Activated CD4-positive, alpha-beta T cell treated with anti-CD3 and anti-CD28 coated beads for 1 hour (primary cell): Measurements from ENCODE around the gene GDNF.
"Not testable (repeated sequence)": the region's sequence is repeated elsewhere in the genome, so short reads cannot be mapped to it uniquely, and the experiment has no call there.

Experiments
- DNase-seq: peaks from one replicate; pipeline ENCODE4 v3.0.0-alpha.2; 2020

Gene GDNF

GRCh38 chr5:37812365-37812764, 27.5 kb downstream of the GDNF start:
- no peak for DNase-seq

DNA sequence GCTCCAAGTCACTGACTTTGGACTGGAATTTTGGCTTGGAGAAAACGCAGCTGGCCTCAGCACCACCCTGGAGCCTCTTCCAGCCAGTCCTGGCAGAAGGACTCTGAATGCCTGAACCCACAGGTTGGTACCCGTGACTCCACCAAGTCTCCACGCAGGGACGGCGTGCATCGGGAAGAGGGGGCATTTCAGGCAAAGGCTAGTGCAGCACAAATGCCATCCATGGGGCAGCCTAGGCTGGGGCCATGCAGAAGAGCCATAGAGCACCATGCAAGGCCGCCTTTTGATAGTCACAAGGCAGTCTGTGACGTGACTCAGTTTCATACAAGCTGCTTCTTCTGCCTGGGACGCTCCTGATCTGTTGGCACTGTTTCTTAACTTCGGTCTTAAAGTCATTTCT, 28.0 kb downstream of the GDNF start:
- no peak for DNase-seq

GRCh38 chr5:37810311-37810710, 29.5 kb downstream of the GDNF start:
- DNase-seq = no peak

DNA sequence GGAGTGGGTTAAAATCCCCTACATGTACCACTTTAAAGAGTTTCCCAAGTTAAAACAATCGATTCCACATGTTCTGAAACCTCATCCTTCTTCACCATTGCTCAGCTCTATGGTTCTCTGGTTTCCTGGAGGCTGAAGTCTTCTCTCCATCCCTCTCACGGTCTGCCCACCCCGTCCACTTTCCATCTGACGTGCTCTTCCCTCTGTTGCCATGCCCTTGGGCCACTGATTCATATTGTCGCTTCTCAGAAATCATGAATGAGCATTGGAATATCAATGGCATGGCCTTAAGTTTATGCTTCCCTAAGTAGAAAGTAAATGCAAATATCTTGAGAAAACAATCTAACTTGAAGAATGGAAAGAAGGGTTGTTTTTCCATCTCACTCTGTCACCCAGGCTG, 30.9 kb downstream of the GDNF start:
- no peak for DNase-seq

- DNase-seq = no peak
These were observed 32.1 kb downstream of the GDNF start for GRCh38 chr5:37807621-37808301.

DNA sequence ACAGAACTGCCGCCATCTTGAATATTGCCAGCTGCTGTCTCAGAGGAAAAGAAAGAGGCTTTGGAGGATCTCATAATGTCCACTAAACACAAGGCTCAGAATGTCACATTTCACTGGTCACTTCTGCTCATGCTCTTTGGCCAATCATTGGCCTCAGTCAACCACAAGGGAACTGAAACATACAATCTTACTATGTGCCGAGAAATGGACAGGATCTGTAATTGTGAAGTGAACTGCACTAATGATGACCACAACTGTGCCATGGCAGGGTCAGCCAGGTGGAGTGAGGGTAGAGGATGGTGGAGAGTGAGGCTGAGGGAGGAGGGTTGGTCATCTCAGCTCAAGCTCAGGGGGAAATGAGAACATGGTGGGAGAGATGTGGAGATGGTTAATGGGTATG, 32.8 kb downstream of the GDNF start:
- no peak for DNase-seq

GRCh38 chr5:37806476-37806875, 33.4 kb downstream of the GDNF start:
- no peak for DNase-seq

GRCh38 chr5:37806016-37806415, 33.8 kb downstream of the GDNF start:
- DNase-seq = no peak

DNA sequence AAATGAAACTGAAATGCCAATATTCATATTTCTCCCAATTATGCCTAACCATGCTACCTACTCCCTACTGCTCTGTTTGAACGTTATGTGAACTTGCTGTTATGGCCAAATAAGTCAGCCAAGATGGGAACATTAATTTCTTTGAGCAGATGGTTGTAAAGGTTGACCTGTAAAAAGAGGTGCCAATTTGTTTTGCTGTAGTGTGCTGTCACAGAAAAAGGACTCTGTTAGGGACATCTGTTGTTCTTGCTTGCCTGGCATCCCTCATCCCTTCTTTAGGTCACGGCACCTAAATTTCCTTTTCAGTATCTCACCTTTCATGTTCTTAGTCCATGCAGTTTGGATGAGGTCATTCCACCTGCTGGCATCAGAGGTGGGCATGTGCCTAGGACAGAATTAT, 35.4 kb downstream of the GDNF start:
- DNase-seq = no peak

DNA sequence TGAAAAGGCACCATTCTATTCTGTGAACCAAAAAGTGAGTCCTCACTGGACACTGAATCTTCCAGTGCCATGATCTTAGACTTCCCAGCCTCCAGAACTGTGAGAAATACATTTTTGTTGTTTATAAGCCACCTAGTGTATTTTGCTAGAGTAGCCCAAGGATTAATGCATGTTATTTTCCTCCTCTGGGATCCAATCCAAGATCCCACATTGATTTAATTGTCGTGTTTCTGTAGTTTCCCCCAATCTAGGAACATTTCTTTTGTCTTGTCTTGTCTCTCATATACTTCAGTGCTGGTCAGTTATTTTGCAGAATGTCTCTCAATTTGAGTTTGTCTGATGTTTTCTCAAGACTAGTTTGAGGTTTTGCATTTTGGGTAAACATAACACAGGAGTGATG, 36.4 kb downstream of the GDNF start:
- no peak for DNase-seq

GRCh38 chr5:37801521-37801920, 38.3 kb downstream of the GDNF start:
- DNase-seq = no peak

DNA sequence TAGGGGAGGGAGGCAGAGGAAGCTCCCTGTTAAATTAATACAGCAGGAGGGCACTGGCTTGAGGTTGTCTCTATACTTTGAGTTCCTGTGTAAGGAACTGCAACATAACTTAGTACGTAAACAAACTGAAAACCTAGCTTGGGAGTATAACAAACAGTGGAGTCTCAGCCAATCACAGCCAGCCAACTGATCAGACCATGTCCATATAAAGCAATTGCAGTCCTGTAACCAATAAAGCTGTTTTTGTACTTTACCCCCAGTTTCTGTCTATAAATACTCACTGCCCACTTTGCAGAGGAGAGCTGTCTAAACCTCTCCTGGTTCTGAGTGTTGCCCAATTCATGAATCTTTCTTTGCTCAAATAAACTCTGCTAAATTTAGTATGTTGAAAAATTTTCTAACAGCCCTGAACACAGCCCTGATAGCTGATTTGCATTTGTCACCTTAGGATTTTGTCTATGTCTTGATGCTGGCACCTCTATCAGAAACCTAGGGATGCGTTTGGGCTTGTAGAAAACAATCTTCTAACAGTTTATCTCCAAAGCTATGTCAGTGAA, 39.9 kb downstream of the GDNF start:
- no peak for DNase-seq

DNA sequence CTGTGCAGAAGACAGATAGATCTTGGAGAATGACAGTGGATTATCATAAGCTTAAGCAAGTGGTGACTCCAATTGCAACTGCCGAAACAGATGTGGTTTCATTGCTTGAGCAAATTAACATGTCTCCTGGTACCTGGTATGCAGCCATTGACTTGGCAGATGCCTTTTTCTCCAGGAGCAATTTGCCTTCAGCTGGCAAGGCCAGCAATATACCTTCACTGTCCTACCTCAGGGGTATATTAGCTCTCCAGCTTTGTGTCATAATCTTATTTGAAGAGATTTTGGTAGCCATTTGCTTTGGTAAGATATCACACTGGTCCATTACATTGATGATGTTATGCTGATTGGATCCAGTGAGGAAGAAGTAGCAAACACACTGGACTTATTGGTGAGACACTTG, 43.4 kb downstream of the GDNF start:
- not testable (repeated sequence) for DNase-seq

- DNase-seq = not testable (repeated sequence)
These were observed 44.5 kb downstream of the GDNF start for GRCh38 chr5:37795292-37795691.

- DNase-seq = no peak
These were observed 46.7 kb downstream of the GDNF start for GRCh38 chr5:37792975-37793631.

DNA sequence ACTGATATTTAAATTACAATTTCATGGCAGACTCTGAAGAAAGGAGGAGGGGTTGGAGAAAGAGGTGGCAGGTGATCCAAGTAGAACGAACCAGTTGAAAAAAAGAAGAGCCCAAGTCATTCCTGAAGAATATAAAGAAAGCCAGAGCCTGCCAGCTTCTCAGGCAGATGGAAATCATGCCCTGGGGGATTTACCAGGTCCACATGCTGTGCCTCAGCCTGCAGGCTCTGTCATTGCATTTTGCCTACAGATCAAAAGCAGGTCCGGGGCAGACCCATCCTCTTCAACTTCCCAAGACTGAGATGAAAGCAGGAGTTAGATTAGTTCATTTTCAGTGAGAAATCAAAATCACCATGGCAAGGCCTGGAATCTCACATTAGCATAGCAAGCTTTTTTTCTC, 48.5 kb downstream of the GDNF start:
- no peak for DNase-seq

DNA sequence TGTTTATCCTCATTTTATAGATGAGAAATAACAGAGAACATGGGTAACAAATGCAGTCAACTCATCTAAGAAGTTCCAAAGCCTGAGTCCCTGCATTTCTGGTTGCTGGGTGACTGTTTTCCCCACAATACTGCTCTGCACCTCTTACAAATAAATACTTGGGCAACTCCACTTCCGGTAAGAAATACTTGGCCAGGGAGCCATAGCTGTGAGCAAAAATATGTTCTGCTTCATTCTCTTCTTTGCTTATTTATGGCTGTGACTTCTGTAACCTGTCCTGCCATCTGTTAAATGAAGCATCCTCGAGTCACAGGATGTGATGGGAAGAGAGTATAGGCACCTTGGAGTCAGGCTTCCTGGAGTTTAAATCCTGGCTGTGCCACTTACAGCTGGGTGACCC, 49.9 kb downstream of the GDNF start:
- no peak for DNase-seq

GRCh38 chr5:37787742-37788141, 52.1 kb downstream of the GDNF start:
- DNase-seq = no peak

- DNase-seq = no peak
These were observed 52.9 kb downstream of the GDNF start for GRCh38 chr5:37786862-37787519.

GRCh38 chr5:37786416-37786815, 53.4 kb downstream of the GDNF start:
- no peak for DNase-seq

DNA sequence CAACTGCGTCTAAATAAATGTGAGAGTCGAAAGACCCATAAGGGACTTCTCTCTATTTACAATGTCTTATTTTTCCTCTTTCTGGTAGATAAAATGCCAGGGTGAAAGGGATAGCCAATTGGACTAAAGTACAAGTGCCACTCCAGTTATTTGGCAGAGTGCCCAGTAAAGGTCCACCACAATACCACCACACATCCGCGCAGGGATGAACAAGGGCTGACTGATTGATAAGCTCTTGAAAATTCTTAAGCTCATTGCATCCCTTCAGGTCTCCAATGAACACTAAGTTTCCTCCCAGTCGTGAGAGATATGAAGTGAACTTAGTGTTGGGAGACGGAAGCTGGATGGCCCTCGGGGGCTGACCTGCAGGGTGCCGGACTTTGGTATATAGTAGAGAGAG, 58.4 kb downstream of the GDNF start:
- DNase-seq = not testable (repeated sequence)

GRCh38 chr5:37777432-37778130, 62.3 kb downstream of the GDNF start:
- DNase-seq = no peak

DNA sequence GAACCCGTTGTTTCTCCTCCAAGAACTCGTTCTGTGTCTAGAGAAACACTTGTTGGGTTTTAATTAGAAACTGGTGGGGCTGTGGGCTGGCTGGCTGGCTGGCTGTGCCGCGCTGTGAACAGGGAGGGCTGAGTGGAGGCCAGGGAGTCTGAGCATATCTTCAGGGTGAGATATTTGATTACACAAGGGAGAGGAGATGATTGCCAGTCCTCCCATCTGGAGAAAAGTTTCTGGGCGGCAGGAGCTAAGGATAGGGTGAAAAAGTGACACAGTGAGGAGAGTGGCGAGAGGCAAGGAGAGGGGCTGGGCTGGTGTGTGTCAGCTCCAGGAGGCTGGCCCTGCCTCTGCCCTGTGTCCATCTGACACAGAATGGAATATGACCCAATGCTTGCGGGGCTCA, 63.0 kb downstream of the GDNF start:
- DNase-seq = no peak
